DND-41 (cell line): Measurements from ENCODE around the gene FLNB.

Experiments used
- ATAC-seq: fragments of 200-7000 bp; cut with Tn5 transposase; 3 replicates; pipeline ENCODE4 v1.9.1; 2021; ENCODE audit warnings: low read depth; ENCODE audit not compliant: insufficient read depth
- DNase-seq: peaks from one replicate; pipeline ENCODE4 v3.0.0-alpha.2; 2020
- H2AFZ ChIP-seq: 2 replicates; pipeline ENCODE4 v1.6.0; 2012; ENCODE audit warnings: low read depth, low read length
- H3K27ac ChIP-seq: 2 replicates; pipeline ENCODE4 v1.5.1; 2012; ENCODE audit warnings: low read length, inconsistent platforms
- H3K27me3 ChIP-seq: fragments of 200-600 bp; sonication (generic); 2 replicates; pipeline ENCODE4 v1.6.0; 2012; ENCODE audit warnings: low read length, mild to moderate bottlenecking, inconsistent platforms; ENCODE audit not compliant: insufficient read depth, poor library complexity
- H3K36me3 ChIP-seq: 2 replicates; pipeline ENCODE4 v1.5.1; 2012; ENCODE audit warnings: low read length, inconsistent platforms; ENCODE audit not compliant: insufficient read depth
- H3K4me1 ChIP-seq: 2 replicates; pipeline ENCODE4 v1.5.1; 2012; ENCODE audit warnings: mild to moderate bottlenecking, low read length; ENCODE audit not compliant: insufficient read depth
- H3K4me2 ChIP-seq: 2 replicates; pipeline ENCODE4 v1.6.0; 2012; ENCODE audit warnings: mild to moderate bottlenecking, moderate library complexity, low read length, inconsistent platforms; ENCODE audit not compliant: insufficient read depth
- H3K4me3 ChIP-seq, 2 experiments: fragments of 200-600 bp in 1 of 2; shearing (Covaris generic) in 1 of 2; 2 replicates each; pipeline ENCODE4 v1.5.1; 2012 to 2016; ENCODE audit warnings: inconsistent platforms in 2 of 2, low read length in 2 of 2, mild to moderate bottlenecking in 2 of 2, low read depth in 1 of 2, moderate library complexity in 1 of 2
- H3K79me2 ChIP-seq: 2 replicates; pipeline ENCODE4 v1.6.0; 2012; ENCODE audit warnings: low read length, inconsistent platforms; ENCODE audit not compliant: insufficient read depth
- H3K9ac ChIP-seq: 2 replicates; pipeline ENCODE4 v1.6.0; 2012; ENCODE audit warnings: low read depth, mild to moderate bottlenecking, inconsistent platforms, low read length, moderate library complexity
- H3K9me3 ChIP-seq: 2 replicates; pipeline ENCODE4 v1.5.1; 2012; ENCODE audit warnings: low read length, moderate library complexity, mild to moderate bottlenecking, inconsistent platforms; ENCODE audit not compliant: insufficient read depth, severe bottlenecking
- H4K20me1 ChIP-seq: 2 replicates; pipeline ENCODE4 v1.6.0; 2012; ENCODE audit warnings: low read length; ENCODE audit not compliant: insufficient read depth
- CTCF ChIP-seq: IDR thresholded peaks from 2 replicates; pipeline ENCODE4 v1.5.1; 2012; ENCODE audit warnings: borderline replicate concordance, low read length, moderate library complexity, mild to moderate bottlenecking; ENCODE audit not compliant: poor library complexity, severe bottlenecking; ENCODE audit errors: extremely low read depth
- EZH2 ChIP-seq: IDR thresholded peaks from 3 replicates; pipeline ENCODE4 v1.6.1; 2012; ENCODE audit warnings: borderline replicate concordance, low read depth, mild to moderate bottlenecking, moderate library complexity, low read length, inconsistent platforms; ENCODE audit not compliant: severe bottlenecking

FLNB gene

GRCh38 chr3:58079773-58080172 lies 71.6 kb downstream of the FLNB start:
- peak overlapping the region; percentile 41 for H3K27ac ChIP-seq
- H4K20me1 ChIP-seq = peaks cover 7% of the 10 kb centered on the region; the same call in 1 of the 2 replicates
- H3K4me2 ChIP-seq = no peak overlapping the region
- no peak for ATAC-seq
- H2AFZ ChIP-seq = no peak overlapping the region
- H3K27me3 ChIP-seq = no peaks in the 10 kb centered on the region
- TF ChIP-seq CTCF (no peak), EZH2 (no peak)
- peaks cover 46% of the 10 kb centered on the region for H3K4me1 ChIP-seq
- no peak for DNase-seq
- peaks cover 52% of the 10 kb centered on the region for H3K36me3 ChIP-seq
- H3K79me2 ChIP-seq = peaks cover 26% of the 10 kb centered on the region
- no peaks in the 10 kb centered on the region for H3K9me3 ChIP-seq
- H3K9ac ChIP-seq = no peak overlapping the region
- no peak overlapping the region for H3K4me3 ChIP-seq

GRCh38 chr3:58082047-58082446 lies 73.8 kb downstream of the FLNB start:
- peaks cover 34% of the 10 kb centered on the region for H3K4me1 ChIP-seq
- H3K4me3 ChIP-seq = 0 out of 4 replicates have a peak overlapping the region, but pooled peaks of 1 of the 2 experiments have one; percentile 4
- H3K4me2 ChIP-seq = peak overlapping the region; percentile 30
- ATAC-seq (peak; percentile 96), DNase-seq (peak; percentile 85)
- H3K36me3 ChIP-seq = peaks cover 50% of the 10 kb centered on the region
- H2AFZ ChIP-seq = peak overlapping the region; percentile 22; the same call in 1 of the 2 replicates
- peaks cover 21% of the 10 kb centered on the region for H3K79me2 ChIP-seq
- peak overlapping the region; percentile 49 for H3K9ac ChIP-seq
- no peaks in the 10 kb centered on the region for H4K20me1 ChIP-seq
- H3K9me3 ChIP-seq = no peaks in the 10 kb centered on the region
- no peak for TF ChIP-seq CTCF
- TF ChIP-seq EZH2 = no peak
- peak overlapping the region; percentile 87 for H3K27ac ChIP-seq
- no peaks in the 10 kb centered on the region for H3K27me3 ChIP-seq

- H3K9me3 ChIP-seq = no peaks in the 10 kb centered on the region
- ATAC-seq (no peak), DNase-seq (no peak)
- H3K4me3 ChIP-seq = no peak overlapping the region
- no peaks in the 10 kb centered on the region for H3K27me3 ChIP-seq
- TF ChIP-seq CTCF (no peak), EZH2 (no peak)
- peaks cover 44% of the 10 kb centered on the region for H3K36me3 ChIP-seq
- H3K4me2 ChIP-seq = no peak overlapping the region
- no peak overlapping the region for H2AFZ ChIP-seq
- H3K27ac ChIP-seq = peak overlapping the region; percentile 62; the same call in 1 of the 2 replicates
- H3K4me1 ChIP-seq = peaks cover 34% of the 10 kb centered on the region
- no peak overlapping the region for H3K9ac ChIP-seq
- no peaks in the 10 kb centered on the region for H4K20me1 ChIP-seq
- H3K79me2 ChIP-seq = peaks cover 21% of the 10 kb centered on the region
These were observed 75.9 kb downstream of the FLNB start for GRCh38 chr3:58084166-58084565.
